HG03575 (cell line): ENCODE measurements around the gene TBRG1.

Experiments used
- ATAC-seq: cut with Tn5 transposase; IDR thresholded peaks from one replicate; pipeline ENCODE4 v1.9.1; 2021; ENCODE audit not compliant: unreplicated experiment, insufficient number of reproducible peaks, low FRiP score; ENCODE audit errors: extremely low read depth

TBRG1 gene

GRCh38 chr11:124611064-124611463, 11.6 kb upstream of the TBRG1 start, which contains the start of gene PANX3:
Gene PANX3, plus strand, starts transcription at chr11:124611428. Its CDS starts 129 bp downstream, at chr11:124611557.
- ATAC-seq, result no peak

DNA sequence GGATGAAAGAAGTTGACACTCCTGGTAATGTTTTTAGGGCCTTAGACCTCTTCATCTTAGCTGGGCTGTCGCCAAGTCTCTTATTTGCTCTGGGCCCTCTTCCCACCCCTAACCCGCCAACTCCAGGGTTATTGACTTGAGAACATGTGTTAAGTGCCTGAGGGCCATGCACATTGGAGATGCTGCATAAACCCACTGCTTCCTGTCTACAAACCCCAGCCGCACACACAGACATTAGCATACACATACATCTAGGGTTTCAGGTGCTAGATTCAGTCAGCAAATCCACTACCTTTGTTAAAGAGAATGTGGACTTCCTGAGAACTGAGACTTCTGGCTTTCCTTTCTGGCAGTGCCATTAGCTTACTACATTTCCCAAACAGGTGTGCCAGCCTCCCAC, 10.6 kb upstream of the TBRG1 start:
- ATAC-seq, result no peak

GRCh38 chr11:124612567-124613246, 10.0 kb upstream of the TBRG1 start:
- no peak for ATAC-seq

- ATAC-seq, result no peak
Measured at GRCh38 chr11:124618863-124619262, 3.8 kb upstream of the TBRG1 start.

GRCh38 chr11:124623861-124624525, 1.3 kb downstream of the TBRG1 start:
- ATAC-seq, result no peak

DNA sequence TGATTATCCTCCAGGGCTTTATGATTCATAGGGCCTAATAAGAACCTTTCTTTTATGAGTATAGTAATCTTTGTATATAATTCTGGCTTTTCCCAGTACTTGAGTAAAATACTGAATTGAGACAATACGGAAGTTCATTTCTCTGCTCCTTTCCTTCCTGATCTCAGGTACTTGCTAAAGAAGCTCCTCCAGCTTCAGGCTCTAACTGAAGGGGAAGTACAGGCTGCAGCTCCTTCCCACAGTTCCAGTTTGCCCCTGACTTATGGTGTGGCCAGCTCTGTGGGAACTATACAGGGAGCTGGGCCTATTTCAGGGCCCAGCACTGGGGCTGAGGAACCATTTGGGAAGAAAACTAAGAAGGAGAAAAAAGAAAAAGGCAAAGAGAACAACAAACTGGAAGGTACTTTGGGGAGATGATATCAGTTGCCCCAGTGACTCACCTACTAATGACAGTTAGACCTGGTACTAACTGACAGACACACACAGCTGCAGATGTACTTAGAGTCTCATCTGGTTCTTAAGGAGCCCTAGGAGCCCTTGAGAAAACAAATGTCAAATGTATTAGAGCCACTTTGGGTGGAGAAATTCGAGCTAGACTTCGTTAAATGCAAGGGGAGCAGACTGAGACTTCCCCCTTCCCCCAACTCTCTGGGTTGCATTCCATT, 3.0 kb downstream of the TBRG1 start:
- ATAC-seq, result no peak

GRCh38 chr11:124627546-124627945, 4.9 kb downstream of the TBRG1 start:
- no peak for ATAC-seq

DNA sequence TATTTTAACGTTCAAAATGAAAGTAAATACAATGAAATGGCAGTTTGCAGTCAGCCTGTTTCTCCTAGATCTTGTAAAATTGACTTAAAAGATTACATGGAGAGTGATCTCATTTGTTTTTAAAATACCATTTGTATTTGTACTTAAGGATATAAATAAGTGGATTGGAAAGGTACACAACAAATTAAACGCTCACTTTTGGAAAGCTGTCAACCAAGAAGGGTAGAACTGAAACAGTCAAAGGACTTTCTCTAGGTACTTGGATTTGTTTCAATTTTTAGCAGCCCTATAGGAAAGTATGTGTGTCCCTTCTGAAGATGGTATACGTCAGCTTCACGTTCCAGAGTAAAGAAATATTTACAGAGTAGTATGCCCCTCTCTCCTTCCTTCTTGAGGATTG, 7.3 kb downstream of the TBRG1 start:
- ATAC-seq, result no peak

GRCh38 chr11:124633355-124633754, 10.7 kb downstream of the TBRG1 start:
- ATAC-seq, result no peak

DNA sequence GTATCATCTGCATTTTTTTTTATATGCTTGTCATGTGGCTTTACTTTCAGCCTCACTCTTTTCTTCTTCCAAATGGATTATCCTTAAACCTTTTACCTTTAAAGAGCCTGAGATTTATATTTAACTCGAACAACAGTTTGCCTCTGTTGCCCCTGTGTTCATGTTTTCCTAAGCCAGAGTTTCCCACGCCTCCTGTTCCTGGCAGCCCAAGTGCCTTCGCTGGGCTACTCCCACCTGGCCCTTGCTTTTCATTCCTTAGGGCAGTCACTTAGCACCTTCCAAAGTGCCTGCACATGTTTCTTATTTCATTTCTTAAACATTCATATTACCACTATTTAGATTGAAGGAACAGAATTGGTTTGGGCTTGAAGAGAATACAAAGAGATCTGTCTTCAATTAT, 13.3 kb downstream of the TBRG1 start:
- no peak for ATAC-seq

GRCh38 chr11:124638500-124638899, 15.8 kb downstream of the TBRG1 start:
- no peak for ATAC-seq

GRCh38 chr11:124639186-124639585, 16.5 kb downstream of the TBRG1 start:
- ATAC-seq, result no peak

- no peak for ATAC-seq
Measured at GRCh38 chr11:124640666-124641065, 18.0 kb downstream of the TBRG1 start.

GRCh38 chr11:124642628-124643027, 20.0 kb downstream of the TBRG1 start:
- no peak for ATAC-seq

DNA sequence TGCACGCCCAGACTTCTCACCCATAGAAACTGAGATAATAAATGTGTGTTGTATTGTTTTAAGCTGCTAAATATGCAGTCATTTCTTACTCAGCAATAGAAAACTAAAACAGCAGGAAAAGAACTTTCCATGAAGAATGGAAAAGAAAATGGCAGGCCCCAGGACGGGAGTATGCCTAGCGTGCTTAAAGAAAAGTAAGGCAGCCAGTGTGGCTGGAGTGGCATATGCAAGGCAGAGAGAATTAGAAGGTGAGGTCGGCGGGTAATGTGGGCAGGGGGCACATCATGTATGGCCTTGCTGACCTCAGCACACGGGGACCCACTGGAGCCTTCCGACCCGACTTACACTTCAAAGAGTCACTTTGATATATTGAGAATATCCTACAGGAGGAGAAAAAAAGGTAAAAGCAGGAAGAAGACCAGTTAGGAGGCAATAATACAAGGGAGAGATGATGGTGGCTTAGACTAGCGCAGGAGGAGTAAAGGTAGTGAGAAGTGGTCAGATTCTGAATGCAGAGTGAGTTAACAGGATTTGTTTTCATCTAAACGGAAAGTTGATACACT, 20.5 kb downstream of the TBRG1 start:
- ATAC-seq, result no peak

- no peak for ATAC-seq
Measured at GRCh38 chr11:124643605-124644425, 21.2 kb downstream of the TBRG1 start.

- ATAC-seq, result no peak
Measured at GRCh38 chr11:124644426-124645280, 22.0 kb downstream of the TBRG1 start.

DNA sequence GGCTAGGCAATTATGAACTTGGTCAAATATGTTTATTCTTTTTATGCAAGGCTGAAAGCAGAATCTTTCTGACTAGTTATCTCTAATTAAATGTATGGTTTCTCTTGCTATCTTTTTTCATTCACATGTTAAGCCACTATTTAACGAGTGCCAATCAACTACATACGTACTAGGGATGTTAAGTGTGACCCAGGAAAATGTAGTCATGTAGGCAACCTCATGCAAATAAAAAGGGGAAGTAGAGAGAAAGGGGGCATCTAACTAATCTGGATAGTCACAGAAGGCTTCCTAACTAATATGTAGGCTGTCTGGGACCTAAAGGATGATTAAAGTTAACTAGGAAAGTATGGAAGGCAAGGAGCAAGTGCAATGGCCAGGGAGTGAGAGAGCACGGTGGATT, 23.5 kb downstream of the TBRG1 start:
- ATAC-seq, result no peak
